IMR-90 (cell line): ENCODE results near the gene MYO9B. TPM values are rescaled to one million over a fixed set of nuclear protein-coding genes. Genes with fewer than 3 reads are reported as not detected.

Source experiments
- ATAC-seq: fragments of 200-7000 bp; cut with Tn5 transposase; 2 replicates; pipeline ENCODE4 v1.9.1; 2020; ENCODE audit warnings: low read depth, mild to moderate bottlenecking, moderate library complexity
- BruUV-seq: library from RNA; stranded (reverse); fragments of 400-500 nt; replicated peaks from 2 replicates; lab custom pipeline; 2021; lab: Mats Ljungman, UMichigan
- CTCF ChIA-PET: fragments of 300-600 bp; formaldehyde crosslinking; extraction: SDS; loops from one replicate; lab custom pipeline; 2021; ENCODE audit warnings: antibody characterized with exemption; lab: Yijun Ruan, JAX
- POLR2A ChIA-PET: fragments of 300-600 bp; sonication (Branson Sonifier 250); formaldehyde crosslinking; loops from one replicate; lab custom pipeline; 2022; ENCODE audit warnings: antibody characterized with exemption; ENCODE audit not compliant: unreplicated experiment; lab: Charles Lee
- DNase-seq: peaks from one replicate; pipeline ENCODE4 v3.0.0; 2013
- H2AFZ ChIP-seq: replicated peaks from 2 replicates; pipeline ENCODE3; 2013; ENCODE audit warnings: low read length, mild to moderate bottlenecking; ENCODE audit not compliant: poor library complexity
- H2AK5ac ChIP-seq: 2 replicates; pipeline ENCODE4 v1.6.1; 2013; ENCODE audit warnings: low read depth, low read length, inconsistent platforms
- H2AK9ac ChIP-seq: replicated peaks from 2 replicates; pipeline ENCODE3; 2013; ENCODE audit warnings: mild to moderate bottlenecking, low read depth, low read length, moderate library complexity; ENCODE audit not compliant: poor library complexity
- H2BK120ac ChIP-seq: 2 replicates; pipeline ENCODE4 v1.6.1; 2013; ENCODE audit warnings: low read depth, low read length, inconsistent platforms
- H2BK15ac ChIP-seq: 3 replicates; pipeline ENCODE4 v1.6.1; 2013; ENCODE audit warnings: low read depth, low read length, inconsistent platforms
- H2BK20ac ChIP-seq: 2 replicates; pipeline ENCODE4 v1.6.1; 2013; ENCODE audit warnings: low read depth, mild to moderate bottlenecking, inconsistent platforms, low read length, moderate library complexity
- H2BK5ac ChIP-seq: 2 replicates; pipeline ENCODE4 v1.6.1; 2013; ENCODE audit warnings: mild to moderate bottlenecking, low read depth, low read length, inconsistent platforms; ENCODE audit not compliant: poor library complexity, severe bottlenecking
- H3K14ac ChIP-seq: replicated peaks from 2 replicates; pipeline ENCODE4 v1.6.1; 2013; ENCODE audit warnings: low read depth, low read length, inconsistent platforms
- H3K18ac ChIP-seq: 2 replicates; pipeline ENCODE4 v1.6.1; 2013; ENCODE audit warnings: low read depth, low read length, control low read depth
- H3K23ac ChIP-seq: 2 replicates; pipeline ENCODE4 v1.6.1; 2013; ENCODE audit warnings: low read depth, low read length, inconsistent platforms
- H3K27ac ChIP-seq: 2 replicates; pipeline ENCODE4 v1.5.1; 2013; ENCODE audit warnings: mild to moderate bottlenecking, control low read depth, low read length; ENCODE audit not compliant: insufficient read depth
- H3K27me3 ChIP-seq: 2 replicates; pipeline ENCODE4 v1.6.1; 2013; ENCODE audit warnings: low read length; ENCODE audit not compliant: control insufficient read depth, insufficient read depth
- H3K36me3 ChIP-seq: 2 replicates; pipeline ENCODE4 v1.6.1; 2013; ENCODE audit warnings: low read length, mixed read lengths; ENCODE audit not compliant: control insufficient read depth, insufficient read depth
- H3K4ac ChIP-seq: 2 replicates; pipeline ENCODE4 v1.6.1; 2013; ENCODE audit warnings: low read depth, low read length, inconsistent platforms
- H3K4me1 ChIP-seq: 2 replicates; pipeline ENCODE4 v1.6.1; 2013; ENCODE audit warnings: low read length, mixed read lengths; ENCODE audit not compliant: control insufficient read depth, insufficient read depth
- H3K4me2 ChIP-seq: 2 replicates; pipeline ENCODE4 v1.6.1; 2013; ENCODE audit warnings: low read depth, mild to moderate bottlenecking, control low read depth, low read length, moderate library complexity
- H3K4me3 ChIP-seq: 2 replicates; pipeline ENCODE4 v1.5.1; 2013; ENCODE audit warnings: low read depth, mild to moderate bottlenecking, control low read depth, low read length, moderate library complexity; ENCODE audit not compliant: insufficient read depth
- H3K56ac ChIP-seq: 2 replicates; pipeline ENCODE4 v1.6.1; 2013; ENCODE audit warnings: low read length, inconsistent platforms; ENCODE audit not compliant: insufficient read depth; ENCODE audit errors: extremely low read depth
- H3K79me1 ChIP-seq, 2 experiments: 2 replicates each; pipeline ENCODE4 v1.6.1; 2013; ENCODE audit warnings: low read length in 2 of 2, inconsistent platforms in 1 of 2, low read depth in 1 of 2
- H3K9ac ChIP-seq: 2 replicates; pipeline ENCODE4 v1.6.1; 2013; ENCODE audit warnings: low read depth, low read length, control low read depth
- H3K9me1 ChIP-seq: 2 replicates; pipeline ENCODE4 v1.6.1; 2013; ENCODE audit warnings: low read length, inconsistent platforms; ENCODE audit not compliant: insufficient read depth
- H3K9me3 ChIP-seq: 2 replicates; pipeline ENCODE4 v1.6.1; 2013; ENCODE audit warnings: low read length; ENCODE audit not compliant: control insufficient read depth, insufficient read depth
- H4K20me1 ChIP-seq: 2 replicates; pipeline ENCODE4 v1.6.1; 2013; ENCODE audit warnings: low read length, inconsistent platforms; ENCODE audit not compliant: insufficient read depth
- H4K5ac ChIP-seq: 2 replicates; pipeline ENCODE4 v1.6.1; 2013; ENCODE audit warnings: mild to moderate bottlenecking, low read depth, low read length, control low read depth
- H4K8ac ChIP-seq, 2 experiments: 2 replicates each; pipeline ENCODE4 v1.6.1; 2013; ENCODE audit warnings: low read depth in 2 of 2, low read length in 2 of 2, control low read depth in 1 of 2, inconsistent platforms in 1 of 2
- H4K91ac ChIP-seq: 2 replicates; pipeline ENCODE4 v1.6.1; 2013; ENCODE audit warnings: low read depth, low read length, inconsistent platforms; ENCODE audit not compliant: insufficient read depth
- CHD1 ChIP-seq: IDR thresholded peaks from 2 replicates; pipeline ENCODE4 v1.6.1; 2012; ENCODE audit warnings: low read depth, low read length, improper control_type of control experiment
- FOS ChIP-seq: fragments of 150-350 bp; IDR thresholded peaks from 2 replicates; pipeline ENCODE4 v1.6.1; 2016; ENCODE audit warnings: low read depth, low read length
- MAFK ChIP-seq: IDR thresholded peaks from 2 replicates; pipeline ENCODE4 v1.6.1; 2012; ENCODE audit warnings: low read depth, low read length, improper control_type of control experiment
- POLR2A ChIP-seq: IDR thresholded peaks from 2 replicates; pipeline ENCODE4 v1.6.1; 2012; ENCODE audit warnings: mild to moderate bottlenecking, low read depth, low read length
- RCOR1 ChIP-seq: IDR thresholded peaks from 2 replicates; pipeline ENCODE4 v1.6.1; 2012; ENCODE audit warnings: mild to moderate bottlenecking, low read length, improper control_type of control experiment; ENCODE audit not compliant: insufficient replicate concordance
- WGBS, 2 experiments: methylation state at CpG; one replicate each; pipeline versions ENCODE4 v1.1.5 to v1.1.7; 2013; ENCODE audit warnings: missing lambda C conversion rate in 2 of 2; ENCODE audit not compliant: insufficient read length in 1 of 2; ENCODE audit errors: extremely low coverage in 2 of 2; 5-methylcytosine and 5-hydroxymethylcytosine counted together
- dilution Hi-C: fragments of 300-500 bp; cut with HindIII; formaldehyde crosslinking; loops from one replicate; pipeline ENCODE4 v1.14.3; 2018; ENCODE audit warnings: low sequenced_read_pairs; ENCODE audit not compliant: unreplicated experiment
- in situ Hi-C: fragments of 300-500 bp; cut with MboI; formaldehyde crosslinking; loops from 3 replicates; pipeline ENCODE4 v1.14.3; 2019; ENCODE audit warnings: low sequenced_read_pairs, inconsistent platforms, mixed read lengths
- intact Hi-C: fragments of 100-400 bp; cut with micrococcal nuclease; formaldehyde crosslinking; loops from 2 replicates; pipeline ENCODE4 v1.10.0; 2022
- polyA plus RNA-seq, 3 experiments: library from polyadenylated mRNA; depleted of rRNA; stranded (reverse); fragments of >200 nt; gene quantifications; 2 replicates each; pipeline ENCODE4 v1.2.3, GENCODE V29; 2012; ENCODE audit warnings: low replicate concordance in 1 of 3
- total RNA-seq: library from RNA; depleted of rRNA; stranded (reverse); fragments of >200 nt; gene quantifications from 2 replicates; pipeline ENCODE4 v1.2.3, GENCODE V29; 2012

Gene MYO9B
- total and polyA plus RNA-seq, 2 of the 4 experiments (the other 2 are of a cell fraction), result 61.8 to 77.8 TPM

GRCh38 chr19:17211547-17212446, 136.2 kb downstream of the MYO9B start:
- H4K5ac ChIP-seq, result no peak overlapping the region
- no peak overlapping the region for H4K8ac ChIP-seq
- H3K4me3 ChIP-seq, result no peak overlapping the region
- no peak overlapping the region for H3K4me2 ChIP-seq
- no peak for TF ChIP-seq RCOR1
- TF ChIP-seq CHD1, result no peak
- TF ChIP-seq POLR2A, result no peak
- no peak for TF ChIP-seq FOS
- no peak for TF ChIP-seq MAFK
- H3K56ac ChIP-seq, result no peak overlapping the region
- no peak overlapping the region for H2AK9ac ChIP-seq
- no peak overlapping the region for H2BK5ac ChIP-seq
- no peak overlapping the region for H2BK120ac ChIP-seq
- WGBS, 2 experiments, result 97% methylated on average over 25 of the region's 58 CpGs; no CpG with 5 or more reads in 1 of the 2 experiments
- no peak overlapping the region for H3K18ac ChIP-seq
- H2BK15ac ChIP-seq, result no peak overlapping the region
- H3K9me1 ChIP-seq, result peaks cover 15% of the 10 kb centered on the region
- in situ Hi-C loops (no loop called here), intact Hi-C loops (no loop called here), dilution Hi-C loops (no loop called here)
- H4K91ac ChIP-seq, result no peak overlapping the region
- ChIA-PET CTCF (no interaction called here), POLR2A (no interaction called here)
- BruUV-seq, result no TSS peak
- H3K36me3 ChIP-seq, result peaks cover 53% of the 10 kb centered on the region
- H3K4me1 ChIP-seq, result peaks cover 11% of the 10 kb centered on the region
- H3K9ac ChIP-seq, result no peak overlapping the region
- H3K14ac ChIP-seq, result no peak overlapping the region
- no peak overlapping the region for H3K4ac ChIP-seq
- H2AFZ ChIP-seq, result no peak overlapping the region
- no peak for DNase-seq
- no peaks in the 10 kb centered on the region for H3K27me3 ChIP-seq
- no peak overlapping the region for H2AK5ac ChIP-seq
- H3K27ac ChIP-seq, result no peak overlapping the region
- H3K9me3 ChIP-seq, result no peaks in the 10 kb centered on the region
- peaks cover 16 to 35% of the 10 kb centered on the region in 2 experiments; a peak in 3 of 4 replicates for H3K79me1 ChIP-seq
- no peak for ATAC-seq
- H4K20me1 ChIP-seq, result peaks cover 7% of the 10 kb centered on the region; the same call in 1 of the 2 replicates
- no peak overlapping the region for H3K23ac ChIP-seq
- no peak overlapping the region for H2BK20ac ChIP-seq
